ENCODE measurements around the gene ACOT7.

- TF ChIP-seq CTCF (IDR thresholded peaks at IDR 0.05): no peak
- TF ChIP-seq POLR2A (IDR thresholded peaks at IDR 0.05): no peak
Measured at GRCh38 chr1:6243053-6243834, 150.3 kb downstream of the ACOT7 start.
